AG08396 (cell line): ENCODE data around the gene BNIP5.

Experiments used
- DNase-seq: peaks from one replicate; pipeline ENCODE4 v3.0.0; 2012; ENCODE audit warnings: low spot score, mixed read lengths

BNIP5 gene

DNA sequence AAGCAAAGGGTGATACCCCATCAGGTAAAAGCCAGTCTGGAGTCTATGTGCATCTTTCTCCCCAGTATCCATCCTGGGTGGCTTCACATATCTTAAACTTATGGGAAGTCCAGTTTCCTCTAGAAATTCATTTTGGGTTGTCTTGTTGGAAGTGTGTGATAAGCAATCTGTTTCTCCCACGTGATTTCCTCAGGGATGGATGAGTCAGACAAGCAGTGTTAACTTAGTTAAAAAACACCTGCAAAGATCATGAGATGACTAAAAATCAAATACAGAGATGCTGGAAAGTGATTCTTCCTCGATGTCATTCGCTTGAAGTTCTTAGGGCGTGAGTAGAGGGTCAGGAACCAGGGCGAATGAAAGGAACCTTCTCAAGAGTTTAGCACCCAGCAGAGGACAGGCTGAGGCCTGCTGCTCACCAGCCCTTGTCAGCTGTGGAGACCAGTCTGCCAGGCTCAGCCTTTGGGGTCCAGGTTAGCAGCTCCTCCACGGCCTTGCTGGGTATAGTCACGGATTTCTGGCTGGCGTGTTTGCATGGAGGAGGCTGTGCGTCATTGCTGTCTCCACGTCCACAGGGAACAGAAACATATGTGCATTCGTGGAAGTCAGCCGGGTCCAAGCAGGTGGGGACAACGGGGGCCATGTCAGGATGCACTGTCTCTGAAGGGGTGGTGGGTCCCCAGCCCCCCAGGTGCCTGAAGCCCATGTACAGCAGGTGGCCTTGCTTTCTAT, 69.6 kb downstream of the BNIP5 start:
- DNase-seq, result no peak
